ENCODE measurements around the gene NELFA. TPM values are rescaled to one million over a fixed set of nuclear protein-coding genes. Genes with fewer than 3 reads are reported as not detected.

NELFA gene
- total and polyA plus RNA-seq, 11 donors = 8.1 to 14.9 (median 10.4) TPM

GRCh38 chr4:1933700-1934099, 75.1 kb downstream of the NELFA start:
- Histone ChIP-seq H3K9me3 (no peaks in the 10 kb centered on the region), H3K4me1 (no peaks in the 10 kb centered on the region), H3K27ac (no peak overlapping the region), H3K27me3 (no peaks in the 10 kb centered on the region), H3K4me3 (no peak overlapping the region), H3K36me3 (peaks cover 0 to 78% (median 57%) of the 10 kb centered on the region in 9 donors)
- DNase-seq (no peak), ATAC-seq (no peak)
- intact Hi-C loops (cut with DNase I) = no loop called here
- WGBS, 4 donors = 92 to 97% (median 96%) methylated on average over 3 of the region's 3 CpGs
- no peak for TF ChIP-seq POLR2A (IDR thresholded peaks at IDR 0.05)
- no peak for TF ChIP-seq CTCF (IDR thresholded peaks at IDR 0.05)

- Histone ChIP-seq H3K4me3 (no peak overlapping the region), H3K4me1 (no peaks in the 10 kb centered on the region), H3K27me3 (no peaks in the 10 kb centered on the region), H3K27ac (no peak overlapping the region), H3K9me3 (no peaks in the 10 kb centered on the region), H3K36me3 (peaks cover 0 to 72% (median 56%) of the 10 kb centered on the region in 9 donors)
- no peak for DNase-seq
- TF ChIP-seq CTCF (IDR thresholded peaks at IDR 0.05) = no peak
- no peak for TF ChIP-seq POLR2A (IDR thresholded peaks at IDR 0.05)
- peak in 1 of 4 donors; percentile 23 for ATAC-seq
- 96 to 97% (median 96%) methylated on average over 11 to 13 of the region's 13 CpGs for WGBS, 4 donors
- intact Hi-C loops (cut with DNase I) = no loop called here
These were observed 76.0 kb downstream of the NELFA start for GRCh38 chr4:1932736-1933135.

MicroRNAs encoded within 50 kb of the gene (microRNA counts, 767-probe panel; counts per million panel counts)
- microRNA hsa-miR-943 = 0 to 71.6 counts per million in 2 donors

Small RNA genes lying within 50 kb of the gene (microRNA-seq; reads per million reads assigned to microRNA genes)
- 0 to 0.77 (median 0.53) reads per million in 4 donors for gene MIR943

Other genes with a start within 250 kb of the NELFA start
- 1 to 10 TPM; 1.2 to 4.6 (median 2.3) TPM for gene FGFR3, start 215.7 kb downstream of the NELFA start, total RNA-seq
- gene FGFR3, start 215.7 kb downstream of the NELFA start, polyA plus RNA-seq = 1 to 10 TPM; 1.1 to 2.8 TPM
- gene LETM1, start 152.8 kb downstream of the NELFA start, total RNA-seq = 10 to 100 TPM; 35.0 to 54.7 (median 43.4) TPM
- 10 to 100 TPM; 22.1 to 47.4 TPM for gene LETM1, start 152.8 kb downstream of the NELFA start, polyA plus RNA-seq
- 10 to 100 TPM; 27.4 to 63.3 (median 40.5) TPM for gene NSD2, start 137.6 kb downstream of the NELFA start, total RNA-seq
- gene NSD2, start 137.6 kb downstream of the NELFA start, polyA plus RNA-seq = 10 to 100 TPM; 11.4 to 19.0 TPM
- 1 to 10 TPM in 1 of 9 donors, under 1 TPM in 8; 0.19 to 3.1 (median 0.33) TPM for gene NAT8L, start 50.4 kb upstream of the NELFA start, total RNA-seq
- gene NAT8L, start 50.4 kb upstream of the NELFA start, polyA plus RNA-seq = under 1 TPM; 0.27 to 0.30 TPM
- gene HAUS3, start 233.1 kb upstream of the NELFA start, total RNA-seq = 1 to 10 TPM; 4.2 to 8.3 (median 6.3) TPM
- 1 to 10 TPM; 4.2 to 6.8 TPM for gene HAUS3, start 233.1 kb upstream of the NELFA start, polyA plus RNA-seq
- 1 to 10 TPM in 7 of 9 donors, under 1 TPM in 2; 0.38 to 4.5 (median 2.6) TPM for gene POLN, start 233.1 kb upstream of the NELFA start, total RNA-seq
- under 1 TPM; 0.79 to 0.84 TPM for gene POLN, start 233.1 kb upstream of the NELFA start, polyA plus RNA-seq

All from heart left ventricle (tissue), 16 donors.